PC-3 (cell line): Measurements from ENCODE around the gene GPS2. TPM values are rescaled to one million over a fixed set of nuclear protein-coding genes. Genes with fewer than 3 reads are reported as not detected.

Source experiments
- ATAC-seq: fragments of 200-7000 bp; cut with Tn5 transposase; 2 replicates; pipeline ENCODE4 v1.9.1; 2020; ENCODE audit warnings: mild to moderate bottlenecking, moderate library complexity
- BruUV-seq: library from RNA; stranded (reverse); fragments of 400-500 nt; replicated peaks from 2 replicates; lab custom pipeline; 2021; lab: Mats Ljungman, UMichigan
- CTCF ChIA-PET: fragments of 300-600 bp; sonication (Branson Sonifier 250); formaldehyde crosslinking; loops from one replicate; lab custom pipeline; 2022; ENCODE audit warnings: antibody characterized with exemption; lab: Charles Lee
- POLR2A ChIA-PET: fragments of 300-600 bp; sonication (Branson Sonifier 250); formaldehyde crosslinking; loops from one replicate; lab custom pipeline; 2022; ENCODE audit warnings: antibody characterized with exemption; ENCODE audit not compliant: unreplicated experiment; lab: Charles Lee
- DNase-seq: peaks from one replicate; pipeline ENCODE4 v3.0.0-alpha.2; 2015
- H2AFZ ChIP-seq: fragments of 300-600 bp; sonication (generic); 2 replicates; pipeline ENCODE4 v1.6.0; 2016; ENCODE audit warnings: antibody characterized with exemption, low read length
- H3F3A ChIP-seq: fragments of 300-600 bp; sonication (generic); one replicate; pipeline ENCODE4 v1.6.0; 2017; ENCODE audit warnings: antibody characterized with exemption, low read length, control low read depth, mild to moderate bottlenecking; ENCODE audit not compliant: unreplicated experiment
- H3K27ac ChIP-seq: fragments of 300-600 bp; sonication (generic); 2 replicates; pipeline ENCODE4 v1.5.1; 2016; ENCODE audit warnings: mild to moderate bottlenecking, low read length
- H3K27me3 ChIP-seq: fragments of 300-600 bp; sonication (generic); 2 replicates; pipeline ENCODE4 v1.6.1; 2016; ENCODE audit warnings: low read length, mixed read lengths
- H3K36me3 ChIP-seq: fragments of 300-600 bp; sonication (generic); 2 replicates; pipeline ENCODE4 v1.6.1; 2016; ENCODE audit warnings: low read depth, mixed run types, low read length, mixed read lengths
- H3K4me1 ChIP-seq: fragments of 300-600 bp; sonication (generic); 2 replicates; pipeline ENCODE4 v1.5.1; 2016; ENCODE audit warnings: low read length; ENCODE audit not compliant: insufficient read depth
- H3K4me2 ChIP-seq: fragments of 300-600 bp; sonication (generic); 2 replicates; pipeline ENCODE4 v1.6.0; 2016; ENCODE audit warnings: low read length
- H3K4me3 ChIP-seq: fragments of 300-600 bp; sonication (generic); 2 replicates; pipeline ENCODE4 v1.5.1; 2016; ENCODE audit warnings: mild to moderate bottlenecking, low read length, mixed read lengths
- H3K79me2 ChIP-seq: fragments of 300-600 bp; sonication (generic); 2 replicates; pipeline ENCODE4 v1.6.1; 2017; ENCODE audit warnings: low read length, mixed read lengths
- H3K9ac ChIP-seq: fragments of 300-600 bp; sonication (generic); 2 replicates; pipeline ENCODE4 v1.6.0; 2016; ENCODE audit warnings: mild to moderate bottlenecking, low read length
- H3K9me2 ChIP-seq: fragments of 300-600 bp; sonication (generic); replicated peaks from 2 replicates; pipeline ENCODE4 v1.6.1; 2016; ENCODE audit warnings: mixed run types, low read length, mixed read lengths
- H3K9me3 ChIP-seq: fragments of 300-600 bp; sonication (generic); 2 replicates; pipeline ENCODE4 v1.6.1; 2016; ENCODE audit warnings: low read length, mixed read lengths
- H4K20me1 ChIP-seq: fragments of 300-600 bp; sonication (generic); 2 replicates; pipeline ENCODE4 v1.6.1; 2016; ENCODE audit warnings: low read length, mixed read lengths
- CTCF ChIP-seq: fragments of 300-600 bp; sonication (generic); conservative IDR thresholded peaks from 2 replicates; pipeline ENCODE4 v1.5.1; 2017; ENCODE audit warnings: antibody characterized with exemption, low read depth, mild to moderate bottlenecking, low read length
- EZH2 ChIP-seq: fragments of 300-600 bp; sonication (generic); IDR thresholded peaks from one replicate; pipeline ENCODE4 v1.6.1; 2017; ENCODE audit warnings: antibody characterized with exemption, mild to moderate bottlenecking, low read length; ENCODE audit not compliant: unreplicated experiment
- EZH2phosphoT487 ChIP-seq: fragments of 300-600 bp; sonication (generic); IDR thresholded peaks from 2 replicates; pipeline ENCODE4 v1.6.1; 2018; ENCODE audit warnings: mild to moderate bottlenecking, antibody characterized with exemption, low read length, borderline replicate concordance
- intact Hi-C: fragments of 100-400 bp; cut with micrococcal nuclease; formaldehyde crosslinking; loops from 2 replicates; pipeline ENCODE4 v1.9.0; 2023
- total RNA-seq: library from RNA; depleted of rRNA; stranded (reverse); fragments of >200 nt; gene quantifications from 2 replicates; pipeline ENCODE4 v1.2.3, GENCODE V29; 2014

The GPS2 gene
- total RNA-seq, 1 experiment from 2014 or later, result 30.8 TPM

- ChIA-PET POLR2A (interaction anchor here (0.6 kb wide), 1 partner anchor 89 kb away, joined by 5 read pairs; no protein-coding TSS in a partner anchor), CTCF (no interaction called here)
- Histone ChIP-seq H3K4me3 (peak overlapping the region; percentile 85), H3K4me1 (peaks cover 23% of the 10 kb centered on the region; the same call in 1 of the 2 replicates), H3K36me3 (peaks cover 35% of the 10 kb centered on the region), H3K4me2 (peak overlapping the region; percentile 93), H3K9me2 (no peaks in the 10 kb centered on the region), H3K79me2 (peaks cover 51% of the 10 kb centered on the region), H3K9me3 (no peaks in the 10 kb centered on the region), H4K20me1 (peaks cover 43% of the 10 kb centered on the region), H2AFZ (no peak overlapping the region), H3K27me3 (no peaks in the 10 kb centered on the region), H3K27ac (no peak overlapping the region), H3F3A (peaks cover 12% of the 10 kb centered on the region), H3K9ac (no peak overlapping the region)
- no TSS peak for BruUV-seq
- TF ChIP-seq CTCF, result no peak
- no peak for TF ChIP-seq EZH2
- no peak for TF ChIP-seq EZH2phosphoT487
- no peak for DNase-seq
- ATAC-seq, result no peak
- intact Hi-C loops, result loop anchor here (2.0 to 5.0 kb wide), 3 partner anchors 19 to 262 kb away; partner anchors contain the start of genes GABARAP and NEURL4
These were observed 5.5 kb downstream of the GPS2 start for GRCh38 chr17:7309628-7310027.

GRCh38 chr17:7308625-7309433 is 6.3 kb downstream of the GPS2 start:
- H3K36me3 ChIP-seq, result peaks cover 35% of the 10 kb centered on the region
- DNase-seq (peak; percentile 68), ATAC-seq (peak; percentile 29)
- intact Hi-C loops, result loop anchor here (2.0 to 5.0 kb wide), 3 partner anchors 20 to 262 kb away; partner anchors contain the start of genes GABARAP and NEURL4
- H3K4me2 ChIP-seq, result peak overlapping the region; percentile 93
- POLR2A ChIA-PET, result interaction anchor here (0.6 kb wide), 1 partner anchor 89 kb away, joined by 5 read pairs; no protein-coding TSS in a partner anchor
- H3K27ac ChIP-seq, result peak overlapping the region; percentile 97
- H3K9ac ChIP-seq, result peak overlapping the region; percentile 100
- H2AFZ ChIP-seq, result no peak overlapping the region
- TF ChIP-seq CTCF (no peak), EZH2 (no peak), EZH2phosphoT487 (no peak)
- H3K4me1 ChIP-seq, result peaks cover 23% of the 10 kb centered on the region; the same call in 1 of the 2 replicates
- H3K79me2 ChIP-seq, result peaks cover 51% of the 10 kb centered on the region
- BruUV-seq, result TSS peak; percentile 88
- CTCF ChIA-PET, result no interaction called here
- H3K9me3 ChIP-seq, result no peaks in the 10 kb centered on the region
- peak overlapping the region; percentile 85 for H3K4me3 ChIP-seq
- peaks cover 38% of the 10 kb centered on the region for H4K20me1 ChIP-seq
- peaks cover 12% of the 10 kb centered on the region for H3F3A ChIP-seq
- no peaks in the 10 kb centered on the region for H3K9me2 ChIP-seq
- H3K27me3 ChIP-seq, result no peaks in the 10 kb centered on the region
